Endothelial cell of umbilical vein (primary cell): Measurements from ENCODE around the gene FOXR2. TPM values are rescaled to one million over a fixed set of nuclear protein-coding genes. Genes with fewer than 3 reads are reported as not detected.

ENCODE experiments used
- BruUV-seq: library from RNA; stranded (reverse); fragments of 400-500 nt; replicated peaks from 2 replicates; lab custom pipeline; 2021; lab: Mats Ljungman, UMichigan
- CTCF ChIA-PET: fragments of 300-600, 350-600 bp; sonication (Branson Sonifier 250); formaldehyde crosslinking; loops from one replicate; lab custom pipeline; 2021; ENCODE audit warnings: antibody characterized with exemption, inconsistent platforms; lab: Charles Lee
- POLR2A ChIA-PET: fragments of 300-600, 350-600 bp; sonication (Branson Sonifier 250); formaldehyde crosslinking; loops from one replicate; lab custom pipeline; 2021; ENCODE audit warnings: antibody characterized with exemption, inconsistent platforms; lab: Charles Lee
- DNase-seq: peaks from one replicate; pipeline ENCODE4 v3.0.0-alpha.2; 2011; ENCODE audit warnings: low read depth, low spot score
- FAIRE-seq: peaks from 2 replicates; lab custom pipeline; 2011; peaks lifted over from hg19 to GRCh38; lab: Jason Lieb, UNC
- H2AFZ ChIP-seq: 2 replicates; pipeline ENCODE4 v1.6.0; 2012; ENCODE audit warnings: low read depth, low read length, control low read depth, inconsistent platforms
- H3K27ac ChIP-seq: 2 replicates; pipeline ENCODE4 v1.5.1; 2011; ENCODE audit warnings: low read depth, mild to moderate bottlenecking, control low read depth, low read length, moderate library complexity; ENCODE audit not compliant: insufficient read depth
- H3K27me3 ChIP-seq, 2 experiments: 2 replicates each; pipeline versions ENCODE4 v1.6.0 to v1.6.1; 2011; ENCODE audit warnings: low read length in 2 of 2, mixed read lengths in 1 of 2; ENCODE audit not compliant: control insufficient read depth in 2 of 2, insufficient read depth in 2 of 2
- H3K36me3 ChIP-seq, 2 experiments: 2 replicates in 1 of 2; 3 replicates in 1 of 2; pipeline ENCODE4 v1.5.1; 2011; ENCODE audit warnings: low read length in 2 of 2, mild to moderate bottlenecking in 1 of 2, moderate library complexity in 1 of 2; ENCODE audit not compliant: control insufficient read depth in 2 of 2, insufficient read depth in 2 of 2; ENCODE audit errors: extremely low read depth in 1 of 2
- H3K4me1 ChIP-seq: 3 replicates; pipeline ENCODE4 v1.5.1; 2011; ENCODE audit warnings: mild to moderate bottlenecking, low read length; ENCODE audit not compliant: control insufficient read depth, insufficient read depth; ENCODE audit errors: extremely low read depth
- H3K4me2 ChIP-seq: 2 replicates; pipeline ENCODE4 v1.6.1; 2011; ENCODE audit warnings: low read length, control low read depth, mixed read lengths; ENCODE audit not compliant: insufficient read depth
- H3K4me3 ChIP-seq, 3 experiments: fragments of 200-600 bp in 1 of 3; sonication (generic), shearing (Covaris generic) in 1 of 3; replicated peaks in 1 of 3; 2 replicates each; pipeline ENCODE4 v1.5.1; 2011 to 2016; ENCODE audit warnings: control low read depth in 3 of 3, low read length in 3 of 3, mild to moderate bottlenecking in 2 of 3, inconsistent platforms in 1 of 3, low read depth in 1 of 3, moderate library complexity in 1 of 3; ENCODE audit not compliant: insufficient read depth in 1 of 3
- H3K79me2 ChIP-seq: 2 replicates; pipeline ENCODE4 v1.6.0; 2012; ENCODE audit warnings: low read length, inconsistent platforms; ENCODE audit not compliant: control insufficient read depth, insufficient read depth
- H3K9ac ChIP-seq: replicated peaks from 2 replicates; pipeline ENCODE3; 2011; ENCODE audit warnings: low read length, control low read depth; ENCODE audit not compliant: insufficient read depth; ENCODE audit errors: extremely low read depth
- H3K9me1 ChIP-seq: replicated peaks from 3 replicates; pipeline ENCODE4 v1.6.0; 2011; ENCODE audit warnings: mild to moderate bottlenecking, low read length; ENCODE audit not compliant: control insufficient read depth, insufficient read depth; ENCODE audit errors: extremely low read depth
- H3K9me3 ChIP-seq: replicated peaks from 2 replicates; pipeline ENCODE4 v1.5.1; 2012; ENCODE audit warnings: low read length, inconsistent platforms; ENCODE audit not compliant: control insufficient read depth, insufficient read depth
- H4K20me1 ChIP-seq: replicated peaks from 2 replicates; pipeline ENCODE3; 2011; ENCODE audit warnings: mild to moderate bottlenecking, low read length; ENCODE audit not compliant: control insufficient read depth, insufficient read depth; ENCODE audit errors: extremely low read depth
- CTCF ChIP-seq, 2 donors: IDR thresholded peaks; 1 replicate in 1 of 2; 2 replicates in 1 of 2; pipeline ENCODE4 v1.5.1; 2011; ENCODE audit warnings: low read length in 2 of 2, mild to moderate bottlenecking in 2 of 2, moderate library complexity in 2 of 2, control low read depth in 1 of 2, inconsistent platforms in 1 of 2, low read depth in 1 of 2; ENCODE audit not compliant: insufficient read depth in 1 of 2; ENCODE audit errors: extremely low read depth in 1 of 2
- EZH2 ChIP-seq: IDR thresholded peaks from 2 replicates; pipeline ENCODE4 v1.6.1; 2012; ENCODE audit warnings: borderline replicate concordance, low read depth, mild to moderate bottlenecking, moderate library complexity, low read length, inconsistent platforms; ENCODE audit not compliant: severe bottlenecking
- FOS ChIP-seq: IDR thresholded peaks from 2 replicates; pipeline ENCODE4 v1.6.1; 2011; ENCODE audit warnings: mild to moderate bottlenecking, low read length, moderate library complexity, borderline replicate concordance; ENCODE audit not compliant: insufficient read depth
- GATA2 ChIP-seq: IDR thresholded peaks from 2 replicates; pipeline ENCODE4 v1.7.0; 2011; ENCODE audit warnings: low read depth, mild to moderate bottlenecking, moderate library complexity, mixed read lengths, low read length; ENCODE audit not compliant: insufficient read length, insufficient read depth
- JUN ChIP-seq: IDR thresholded peaks from 2 replicates; pipeline ENCODE4 v1.6.1; 2011; ENCODE audit warnings: borderline replicate concordance, low read depth; ENCODE audit not compliant: insufficient read length, insufficient read depth
- MAX ChIP-seq: IDR thresholded peaks from 2 replicates; pipeline ENCODE4 v1.6.1; 2011; ENCODE audit not compliant: insufficient read depth, insufficient read length
- MYC ChIP-seq: IDR thresholded peaks from one replicate; pipeline ENCODE4 v1.6.1; 2011; ENCODE audit warnings: mild to moderate bottlenecking, low read depth, low read length
- POLR2A ChIP-seq: IDR thresholded peaks from 2 replicates; pipeline ENCODE4 v1.6.1; 2012; ENCODE audit warnings: low read depth, mild to moderate bottlenecking, control low read depth, low read length
- POLR2AphosphoS5 ChIP-seq: IDR thresholded peaks from 2 replicates; pipeline ENCODE4 v1.6.1; 2012; ENCODE audit warnings: low read depth, mild to moderate bottlenecking, control low read depth, low read length, moderate library complexity; ENCODE audit not compliant: insufficient read depth
- dilution Hi-C: fragments of 300-500 bp; cut with MboI; formaldehyde crosslinking; loops from one replicate; pipeline ENCODE4 v1.15.0; 2019; ENCODE audit warnings: low sequenced_read_pairs; ENCODE audit not compliant: extremely low pct_ligation_motif_present
- intact Hi-C: fragments of 100-400 bp; cut with micrococcal nuclease; formaldehyde crosslinking; loops from one replicate; pipeline ENCODE4 v1.10.0; 2022
- polyA plus RNA-seq, 4 experiments: library from polyadenylated mRNA; depleted of rRNA in 3 of 4; stranded (reverse) in 3 of 4; unstranded in 1 of 4; fragments of >200 nt; gene quantifications; 2 replicates each; pipeline versions ENCODE4 v1.2.1 to v1.2.3, GENCODE V29; 2011 to 2012; ENCODE audit warnings: missing spikeins in 1 of 4
- total RNA-seq: library from RNA; stranded (reverse); gene quantifications from 2 replicates; pipeline ENCODE4 v1.2.3, GENCODE V29; 2021

FOXR2 gene
- total and polyA plus RNA-seq, 2 donors (not counting 3 experiments of a cell fraction or from before 2014, with no cell fraction given) = not detected

- H3K27me3 ChIP-seq = no peaks in the 10 kb centered on the region
- H3K27ac ChIP-seq = no peak overlapping the region
- H3K4me3 ChIP-seq = no peak overlapping the region
- POLR2A ChIA-PET = no interaction called here
- no peak overlapping the region for H2AFZ ChIP-seq
- intact Hi-C loops (no loop called here), dilution Hi-C loops (no loop called here)
- no peaks in the 10 kb centered on the region for H3K9me1 ChIP-seq
- no TSS peak for BruUV-seq
- H3K9ac ChIP-seq = no peak overlapping the region
- no peak overlapping the region for H3K4me2 ChIP-seq
- DNase-seq = no peak
- H3K4me1 ChIP-seq = no peaks in the 10 kb centered on the region
- FAIRE-seq = no peak
- H4K20me1 ChIP-seq = no peaks in the 10 kb centered on the region
- H3K9me3 ChIP-seq = no peaks in the 10 kb centered on the region
- CTCF ChIA-PET = no interaction called here
- H3K79me2 ChIP-seq = no peaks in the 10 kb centered on the region
- TF ChIP-seq MAX (no peak), POLR2AphosphoS5 (no peak), FOS (no peak), CTCF (IDR thresholded peaks at IDR 0.05; ENCODE audit: extremely low read depth in 1 of 2, insufficient read depth in 1 of 2, low read depth in 1 of 2, low read length in 2 of 2) (no peak), JUN (no peak), MYC (no peak), GATA2 (no peak), POLR2A (no peak), EZH2 (no peak)
- H3K36me3 ChIP-seq = no peaks in the 10 kb centered on the region
These were observed 44.1 kb upstream of the FOXR2 start for GRCh38 chrX:55579115-55579514.
